Transverse colon (tissue), 4 donors: Measurements from ENCODE around the gene BRIX1. TPM values are rescaled to one million over a fixed set of nuclear protein-coding genes. Genes with fewer than 3 reads are reported as not detected.

Source experiments
- DNase-seq: peaks from one replicate; pipeline ENCODE4 v3.0.0-alpha.2; 2019
- H3K27ac ChIP-seq, 4 donors: fragments of 200-600 bp; sonication (generic); 2 replicates each; pipeline ENCODE4 v1.5.1; 2016 to 2018; ENCODE audit warnings: inconsistent platforms in 4 of 4
- H3K27me3 ChIP-seq: fragments of 200-600 bp; sonication (generic); 2 replicates; pipeline ENCODE4 v1.5.1; 2017; ENCODE audit warnings: inconsistent platforms
- H3K36me3 ChIP-seq, 4 donors: fragments of 200-600 bp; sonication (generic); 2 replicates each; pipeline ENCODE4 v1.5.1; 2017 to 2019; ENCODE audit warnings: inconsistent platforms in 4 of 4
- H3K4me1 ChIP-seq, 4 donors: fragments of 200-600 bp; sonication (generic); 2 replicates each; pipeline ENCODE4 v1.5.1; 2017 to 2020; ENCODE audit warnings: inconsistent platforms in 4 of 4
- H3K4me3 ChIP-seq, 4 donors: fragments of 200-600 bp; sonication (generic); 1 replicate in 1 of 4; 2 replicates in 3 of 4; pipeline versions ENCODE4 v1.5.1 to v1.6.1; 2017 to 2019; ENCODE audit warnings: inconsistent platforms in 4 of 4
- H3K9me3 ChIP-seq, 2 donors: fragments of 200-600 bp; sonication (generic); 2 replicates each; pipeline ENCODE4 v1.5.1; 2017 to 2019; ENCODE audit warnings: inconsistent platforms in 2 of 2
- CTCF ChIP-seq, 5 experiments: fragments of 200-600 bp in 3 of 5; fragments of 450-650 bp in 2 of 5; sonication (generic) in 3 of 5; IDR thresholded peaks; 1 replicate in 2 of 5; 2 replicates in 3 of 5; pipeline ENCODE4 v1.5.1; 2016 to 2017; ENCODE audit warnings: antibody characterized with exemption in 5 of 5, inconsistent platforms in 3 of 5, mild to moderate bottlenecking in 2 of 5, moderate library complexity in 1 of 5
- EP300 ChIP-seq: sonication (generic); formaldehyde crosslinking; IDR thresholded peaks from one replicate; pipeline ENCODE4 v1.6.1; 2017; ENCODE audit warnings: antibody characterized with exemption, low read depth
- POLR2A ChIP-seq: fragments of 450-650 bp; IDR thresholded peaks from one replicate; pipeline ENCODE4 v1.6.1; 2016; ENCODE audit warnings: antibody characterized with exemption, mild to moderate bottlenecking, moderate library complexity
- POLR2AphosphoS5 ChIP-seq, 3 donors: sonication (generic); formaldehyde crosslinking; IDR thresholded peaks; one replicate each; pipeline ENCODE4 v1.6.1; 2016; ENCODE audit warnings: antibody characterized with exemption in 3 of 3
- WGBS, 2 donors: methylation state at CpG; one replicate each; pipeline ENCODE4 v1.1.5; 2018; ENCODE audit warnings: low coverage in 1 of 2; 5-methylcytosine and 5-hydroxymethylcytosine counted together
- in situ Hi-C, 4 donors: fragments of 200-750 bp; cut with MboI; loops; one replicate each; pipeline versions ENCODE4 v1.15.0 to v1.15.1; 2017; ENCODE audit warnings: low sequenced_read_pairs in 3 of 4, low pct_ligation_motif_present in 1 of 4, low pct_unique_long_range_greater_than_20kb in 1 of 4
- intact Hi-C: fragments of 100-400 bp; cut with DNase I; formaldehyde crosslinking; loops from one replicate; pipeline ENCODE4 v1.15.1; 2023; ENCODE audit warnings: low total_unique reads
- total RNA-seq, 4 donors: library from RNA; depleted of rRNA; stranded (reverse); fragments of >200 nt; gene quantifications; one replicate each; pipeline ENCODE4 v1.1.0, GENCODE V29; 2016

Gene BRIX1
- total RNA-seq, 4 donors from 2014 or later: 1.5 to 15.6 (median 7.5) TPM

DNA sequence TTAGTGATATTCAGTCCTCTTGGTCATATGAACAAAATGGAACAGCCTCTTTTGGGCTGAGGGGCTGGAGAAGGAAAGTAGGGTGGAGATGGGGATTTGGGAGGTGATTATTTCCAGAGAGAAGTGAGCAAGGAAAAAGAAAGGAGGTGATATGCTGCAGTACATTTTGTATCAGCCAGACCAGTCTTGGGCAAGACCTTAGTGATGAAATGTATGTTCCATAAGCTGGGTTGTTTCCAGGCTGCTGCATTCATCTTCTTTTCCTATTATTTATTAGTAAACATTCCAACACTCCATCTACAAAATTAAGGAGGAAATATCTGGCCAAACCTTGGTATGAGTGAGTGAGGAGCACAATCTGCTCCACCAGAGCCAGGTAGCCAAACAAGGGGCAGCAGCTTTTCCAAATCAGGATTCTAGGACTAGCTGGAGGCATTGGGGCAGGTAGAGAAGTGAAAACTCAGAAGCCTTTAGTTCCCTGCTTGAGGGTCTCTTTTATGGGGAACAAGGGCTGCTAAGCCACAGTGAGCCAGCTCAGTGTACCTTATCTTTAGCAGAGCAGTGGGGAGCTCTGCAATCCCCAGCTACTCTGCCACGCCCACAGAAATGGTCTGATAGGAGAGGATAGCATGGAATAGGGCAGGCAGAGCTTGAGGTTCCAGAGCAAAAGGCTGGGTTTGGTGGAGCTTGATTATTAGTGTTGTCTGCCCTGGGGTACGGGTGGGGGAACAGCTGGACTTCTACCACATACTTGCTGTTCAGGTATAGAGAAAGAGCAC is 19.7 kb upstream of the BRIX1 start:
- Histone ChIP-seq H3K9me3 (no peaks in the 10 kb centered on the region), H3K27ac (no peak overlapping the region), H3K4me3 (no peak overlapping the region), H3K4me1 (no peaks in the 10 kb centered on the region), H3K36me3 (no peaks in the 10 kb centered on the region), H3K27me3 (no peaks in the 10 kb centered on the region)
- intact Hi-C loops (loop anchor here (5.0 kb wide), 1 partner anchor 374 kb away; no protein-coding TSS in a partner anchor), in situ Hi-C loops (loop anchor here in 2 of 4 donors (10.0 to 25.0 kb wide), 2 partner anchors 359 to 381 kb away; no protein-coding TSS in a partner anchor)
- DNase-seq: no peak
- 82% methylated on average over 2 of the region's 2 CpGs; no CpG with 5 or more reads in 1 of the 2 donors for WGBS, 2 donors
- no peak for TF ChIP-seq EP300
- no peak for TF ChIP-seq POLR2AphosphoS5 (IDR thresholded peaks at IDR 0.05)
- no peak for TF ChIP-seq CTCF (IDR thresholded peaks at IDR 0.05)
- TF ChIP-seq POLR2A: no peak

DNA sequence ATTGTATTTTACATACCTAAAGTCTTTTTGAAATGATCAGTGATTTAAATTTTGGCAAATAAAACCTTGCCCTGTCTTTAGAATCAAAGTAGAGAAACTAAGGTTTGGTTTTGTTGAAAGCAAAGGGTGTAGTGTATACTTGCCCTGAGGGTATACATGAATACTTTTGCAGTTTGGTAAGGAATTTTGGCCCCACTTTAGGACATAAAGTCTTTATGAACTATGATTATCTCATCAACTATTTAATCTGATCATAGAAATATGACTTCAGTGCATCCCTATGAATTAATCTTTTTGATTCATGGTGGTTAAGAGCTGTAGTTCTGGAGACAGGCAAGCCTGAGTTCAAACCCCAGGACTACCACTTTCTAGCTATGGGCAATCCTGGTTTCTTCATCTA is 17.9 kb upstream of the BRIX1 start:
- no peak overlapping the region for H3K27ac ChIP-seq
- no peak for DNase-seq
- in situ Hi-C loops: loop anchor here in 2 of 4 donors (10.0 to 25.0 kb wide), 2 partner anchors 360 to 383 kb away; no protein-coding TSS in a partner anchor
- H3K9me3 ChIP-seq: no peaks in the 10 kb centered on the region
- no peak overlapping the region for H3K4me3 ChIP-seq
- intact Hi-C loops: loop anchor here (1.0 to 5.0 kb wide), 2 partner anchors 375 to 411 kb away; no protein-coding TSS in a partner anchor
- TF ChIP-seq POLR2A (no peak), EP300 (no peak), CTCF (IDR thresholded peaks at IDR 0.05) (no peak), POLR2AphosphoS5 (IDR thresholded peaks at IDR 0.05) (no peak)
- no peaks in the 10 kb centered on the region for H3K27me3 ChIP-seq
- H3K36me3 ChIP-seq: no peaks in the 10 kb centered on the region
- H3K4me1 ChIP-seq: no peaks in the 10 kb centered on the region

GRCh38 chr5:34898258-34898895 is 17.1 kb upstream of the BRIX1 start:
- H3K27me3 ChIP-seq: no peaks in the 10 kb centered on the region
- TF ChIP-seq CTCF (IDR thresholded peaks at IDR 0.05): peak; percentile 81 to 86 (median 84)
- TF ChIP-seq POLR2AphosphoS5 (IDR thresholded peaks at IDR 0.05): no peak
- no peaks in the 10 kb centered on the region for H3K4me1 ChIP-seq
- in situ Hi-C loops (loop anchor here in 2 of 4 donors (10.0 to 25.0 kb wide), 2 partner anchors 361 to 384 kb away; no protein-coding TSS in a partner anchor), intact Hi-C loops (loop anchor here (1.0 to 5.0 kb wide), 2 partner anchors 376 to 412 kb away; no protein-coding TSS in a partner anchor)
- H3K27ac ChIP-seq: no peak overlapping the region
- peak; percentile 62 for DNase-seq
- no peaks in the 10 kb centered on the region for H3K36me3 ChIP-seq
- 1 to 10% methylated on average over 2 to 3 of the region's 3 CpGs for WGBS, 2 donors
- H3K4me3 ChIP-seq: no peak overlapping the region
- H3K9me3 ChIP-seq: no peaks in the 10 kb centered on the region

DNA sequence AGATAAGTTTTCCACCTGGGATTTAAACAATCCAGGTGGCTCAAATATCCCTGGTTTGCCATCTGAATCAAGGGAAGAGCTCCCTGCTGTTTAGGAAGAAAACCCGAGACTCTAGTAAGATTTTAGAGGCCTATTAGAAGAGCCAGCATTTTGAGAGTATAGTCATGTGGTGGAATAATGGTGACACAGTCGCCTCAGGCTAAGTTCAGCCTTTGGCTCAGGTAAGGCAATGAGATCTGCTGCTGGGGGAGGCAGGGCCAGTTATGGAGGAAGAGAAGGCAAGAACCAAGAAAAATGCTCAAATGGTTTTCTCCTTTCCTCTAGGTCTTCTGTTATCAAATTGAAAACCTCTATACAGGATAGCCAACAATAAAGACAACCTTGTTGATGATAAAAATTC is 16.4 kb upstream of the BRIX1 start:
- TF ChIP-seq CTCF (IDR thresholded peaks at IDR 0.05) (no peak), POLR2AphosphoS5 (IDR thresholded peaks at IDR 0.05) (no peak), EP300 (no peak)
- in situ Hi-C loops: loop anchor here in 2 of 4 donors (10.0 to 25.0 kb wide), 2 partner anchors 362 to 384 kb away; no protein-coding TSS in a partner anchor
- 93 to 100% methylated on average over 1 to 2 of the region's 2 CpGs for WGBS, 2 donors

More for the DNA sequence above, 16.4 kb upstream of the BRIX1 start:
- intact Hi-C loops: loop anchor here (5.0 kb wide), 1 partner anchor 377 kb away; no protein-coding TSS in a partner anchor
- Histone ChIP-seq H3K4me1 (no peaks in the 10 kb centered on the region), H3K9me3 (no peaks in the 10 kb centered on the region), H3K27me3 (no peaks in the 10 kb centered on the region), H3K36me3 (no peaks in the 10 kb centered on the region), H3K27ac (no peak overlapping the region), H3K4me3 (no peak overlapping the region)
- no peak for DNase-seq
